Measurements from ENCODE around the gene KAZN.

The KAZN gene

DNA sequence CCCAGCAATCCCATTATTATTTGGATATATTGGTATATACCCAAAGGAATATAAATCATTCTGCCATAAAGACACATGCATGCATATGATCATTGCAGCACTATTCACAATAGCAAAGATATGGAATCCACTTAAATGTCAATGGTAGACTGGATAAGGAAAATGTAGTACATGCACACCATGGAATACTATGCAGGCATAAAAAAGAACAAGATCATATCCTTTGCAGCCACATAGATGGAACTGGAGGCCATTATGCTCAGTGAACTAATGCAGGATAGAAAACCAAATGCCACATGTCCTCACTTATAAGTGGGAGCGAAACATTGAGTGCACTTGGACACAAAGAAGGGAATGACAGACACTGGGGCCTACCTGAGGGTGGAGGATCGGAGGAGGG, 24.6 kb downstream of the KAZN start:
- H3K36me3 ChIP-seq (ENCODE audit: control insufficient read depth, insufficient read depth, low read length), result no peaks in the 10 kb centered on the region
- DNase-seq (ENCODE audit: extremely low read depth, insufficient read length), result no peak
- H3K4me3 ChIP-seq (replicated peaks; ENCODE audit: low read depth, low read length), result no peak overlapping the region
- TF ChIP-seq, protein P1, sequence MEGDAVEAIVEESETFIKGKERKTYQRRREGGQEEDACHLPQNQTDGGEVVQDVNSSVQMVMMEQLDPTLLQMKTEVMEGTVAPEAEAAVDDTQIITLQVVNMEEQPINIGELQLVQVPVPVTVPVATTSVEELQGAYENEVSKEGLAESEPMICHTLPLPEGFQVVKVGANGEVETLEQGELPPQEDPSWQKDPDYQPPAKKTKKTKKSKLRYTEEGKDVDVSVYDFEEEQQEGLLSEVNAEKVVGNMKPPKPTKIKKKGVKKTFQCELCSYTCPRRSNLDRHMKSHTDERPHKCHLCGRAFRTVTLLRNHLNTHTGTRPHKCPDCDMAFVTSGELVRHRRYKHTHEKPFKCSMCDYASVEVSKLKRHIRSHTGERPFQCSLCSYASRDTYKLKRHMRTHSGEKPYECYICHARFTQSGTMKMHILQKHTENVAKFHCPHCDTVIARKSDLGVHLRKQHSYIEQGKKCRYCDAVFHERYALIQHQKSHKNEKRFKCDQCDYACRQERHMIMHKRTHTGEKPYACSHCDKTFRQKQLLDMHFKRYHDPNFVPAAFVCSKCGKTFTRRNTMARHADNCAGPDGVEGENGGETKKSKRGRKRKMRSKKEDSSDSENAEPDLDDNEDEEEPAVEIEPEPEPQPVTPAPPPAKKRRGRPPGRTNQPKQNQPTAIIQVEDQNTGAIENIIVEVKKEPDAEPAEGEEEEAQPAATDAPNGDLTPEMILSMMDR (IDR thresholded peaks at IDR 0.05; ENCODE audit: insufficient read depth, low read length, poor library complexity, severe bottlenecking), result no peak
- H3K27me3 ChIP-seq (replicated peaks; ENCODE audit: control insufficient read depth, insufficient read depth, low read length), result peaks cover 2% of the 10 kb centered on the region; the same call in 1 of the 2 replicates

DNA sequence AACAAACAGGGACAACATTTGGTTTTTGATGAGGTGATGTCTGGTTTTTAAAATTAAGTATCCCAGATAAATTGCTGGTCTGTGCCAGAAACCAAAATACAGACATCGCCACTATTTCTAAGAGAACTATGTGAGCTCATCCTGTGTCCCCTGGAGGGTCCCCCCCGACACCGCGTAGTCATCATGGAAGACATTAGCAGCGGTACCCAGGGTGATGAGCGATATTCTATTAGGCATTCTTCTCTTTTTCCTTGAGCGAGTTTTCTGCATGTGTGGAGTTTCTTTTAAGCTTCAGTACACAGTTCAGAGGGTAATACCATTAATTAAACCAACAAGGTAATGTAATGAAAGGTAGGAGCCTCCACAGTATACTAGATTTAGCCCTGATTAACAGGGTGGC, 26.5 kb downstream of the KAZN start:
- Histone ChIP-seq H3K4me3 (replicated peaks; ENCODE audit: low read depth, low read length) (no peak overlapping the region), H3K36me3 (ENCODE audit: control insufficient read depth, insufficient read depth, low read length) (no peaks in the 10 kb centered on the region), H3K27me3 (replicated peaks; ENCODE audit: control insufficient read depth, insufficient read depth, low read length) (peaks cover 2% of the 10 kb centered on the region; the same call in 1 of the 2 replicates)
- DNase-seq (ENCODE audit: extremely low read depth, insufficient read length), result no peak
- TF ChIP-seq, protein P1 (IDR thresholded peaks at IDR 0.05; ENCODE audit: insufficient read depth, low read length, poor library complexity, severe bottlenecking), result no peak

DNA sequence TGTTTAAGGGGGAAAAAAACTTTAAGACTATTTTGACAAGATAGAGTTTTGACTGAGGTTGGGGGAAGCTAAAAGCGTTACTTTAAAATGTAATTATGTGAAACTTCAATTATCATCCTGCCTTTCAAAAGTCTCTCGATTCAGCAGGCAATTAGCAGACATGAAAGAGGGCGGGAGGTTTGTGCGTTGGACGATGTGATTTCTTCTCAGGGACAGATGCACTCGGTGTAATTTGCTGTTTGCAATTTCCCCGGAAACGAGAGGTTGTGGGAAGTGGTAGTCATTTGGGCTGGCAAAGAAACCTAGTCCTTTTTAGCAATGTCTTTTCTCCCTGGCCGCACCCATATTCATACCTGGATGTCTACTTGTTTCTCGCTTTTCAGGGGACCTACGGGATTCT, 27.1 kb downstream of the KAZN start:
- TF ChIP-seq, protein P1 (IDR thresholded peaks at IDR 0.05; ENCODE audit: insufficient read depth, low read length, poor library complexity, severe bottlenecking), result no peak
- Histone ChIP-seq H3K27me3 (replicated peaks; ENCODE audit: control insufficient read depth, insufficient read depth, low read length) (peaks cover 2% of the 10 kb centered on the region; the same call in 1 of the 2 replicates), H3K4me3 (replicated peaks; ENCODE audit: low read depth, low read length) (no peak overlapping the region), H3K36me3 (ENCODE audit: control insufficient read depth, insufficient read depth, low read length) (no peaks in the 10 kb centered on the region)
- no peak for DNase-seq (ENCODE audit: extremely low read depth, insufficient read length)

- TF ChIP-seq, protein P1 (IDR thresholded peaks at IDR 0.05; ENCODE audit: insufficient read depth, low read length, poor library complexity, severe bottlenecking), result no peak
- no peak overlapping the region for H3K4me3 ChIP-seq (replicated peaks; ENCODE audit: low read depth, low read length)
- DNase-seq (ENCODE audit: extremely low read depth, insufficient read length), result no peak
- no peaks in the 10 kb centered on the region for H3K36me3 ChIP-seq (ENCODE audit: control insufficient read depth, insufficient read depth, low read length)
- peaks cover 2% of the 10 kb centered on the region; the same call in 1 of the 2 replicates for H3K27me3 ChIP-seq (replicated peaks; ENCODE audit: control insufficient read depth, insufficient read depth, low read length)
Observed at GRCh38 chr1:14625996-14626395, 27.5 kb downstream of the KAZN start.

DNA sequence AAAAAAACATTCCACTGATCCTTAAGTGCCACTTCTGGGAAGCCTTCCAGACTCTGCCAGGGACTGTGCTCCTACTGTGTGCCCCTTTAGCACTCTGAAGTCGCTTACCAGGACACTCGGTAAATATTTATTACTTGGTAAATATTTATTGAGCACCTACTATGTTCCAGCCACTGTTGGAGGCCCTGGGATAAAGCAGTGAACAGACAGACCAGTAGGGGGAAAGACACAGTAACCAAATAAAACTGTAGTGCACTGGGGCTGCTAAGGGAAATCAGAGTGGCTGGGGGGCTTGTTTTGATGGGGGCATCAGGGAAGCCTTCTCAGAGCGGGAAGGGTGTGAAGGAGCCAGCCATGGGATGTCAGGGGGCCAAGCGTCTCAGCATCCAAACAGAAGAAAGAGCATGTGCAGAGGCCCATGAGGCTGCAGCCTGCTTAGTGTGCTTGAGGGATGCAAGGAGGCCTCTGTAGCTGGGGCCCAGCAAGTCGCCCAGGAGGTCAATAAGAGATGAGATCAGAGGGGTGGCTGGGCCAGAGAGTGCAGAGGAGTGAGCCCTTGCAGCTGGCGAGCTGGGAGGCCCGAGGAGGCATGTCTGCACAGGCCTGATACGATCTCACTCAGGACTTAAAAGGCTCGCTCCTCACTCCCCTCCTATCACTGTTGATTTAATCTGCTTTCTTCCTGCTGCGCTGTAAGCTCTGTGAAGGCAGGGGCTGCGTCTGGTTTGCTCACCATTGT, 28.6 kb downstream of the KAZN start:
- Histone ChIP-seq H3K27me3 (replicated peaks; ENCODE audit: control insufficient read depth, insufficient read depth, low read length) (peaks cover 2% of the 10 kb centered on the region; the same call in 1 of the 2 replicates), H3K36me3 (ENCODE audit: control insufficient read depth, insufficient read depth, low read length) (no peaks in the 10 kb centered on the region), H3K4me3 (replicated peaks; ENCODE audit: low read depth, low read length) (no peak overlapping the region)
- peak; percentile 30 for DNase-seq (ENCODE audit: extremely low read depth, insufficient read length)
- TF ChIP-seq, protein P1 (IDR thresholded peaks at IDR 0.05; ENCODE audit: insufficient read depth, low read length, poor library complexity, severe bottlenecking), result no peak
